GM19463 (cell line): Measurements from ENCODE around the gene RPS27L.

Source experiments
- ATAC-seq: cut with Tn5 transposase; IDR thresholded peaks from one replicate; pipeline ENCODE4 v1.9.1; 2021; ENCODE audit warnings: mild to moderate bottlenecking, moderate library complexity; ENCODE audit not compliant: unreplicated experiment

RPS27L gene

GRCh38 chr15:63188247-63188925, 31.1 kb upstream of the RPS27L start:
- ATAC-seq = no peak

GRCh38 chr15:63187589-63188226, 30.4 kb upstream of the RPS27L start:
- ATAC-seq = no peak

GRCh38 chr15:63186065-63186464, 28.8 kb upstream of the RPS27L start:
- ATAC-seq = no peak

- no peak for ATAC-seq
Observed at GRCh38 chr15:63185206-63185605, 27.9 kb upstream of the RPS27L start.

- ATAC-seq = no peak
Observed at GRCh38 chr15:63181648-63182047, 24.4 kb upstream of the RPS27L start.

- no peak for ATAC-seq
Observed at GRCh38 chr15:63180746-63181145, 23.5 kb upstream of the RPS27L start.

GRCh38 chr15:63178034-63178433, 20.8 kb upstream of the RPS27L start:
- no peak for ATAC-seq

- ATAC-seq = no peak
Observed at GRCh38 chr15:63176302-63176701, 19.0 kb upstream of the RPS27L start.

GRCh38 chr15:63172851-63173451, 15.7 kb upstream of the RPS27L start:
- ATAC-seq = no peak

GRCh38 chr15:63172376-63172775, 15.1 kb upstream of the RPS27L start:
- ATAC-seq = no peak

- no peak for ATAC-seq
Observed at GRCh38 chr15:63169788-63170187, 12.5 kb upstream of the RPS27L start.

GRCh38 chr15:63166219-63166618, 8.9 kb upstream of the RPS27L start:
- ATAC-seq = no peak

- ATAC-seq = no peak
Observed at GRCh38 chr15:63165166-63165859, 8.0 kb upstream of the RPS27L start.

GRCh38 chr15:63163217-63163616, 5.9 kb upstream of the RPS27L start:
- no peak for ATAC-seq

- no peak for ATAC-seq
Observed at GRCh38 chr15:63160638-63161037, 3.4 kb upstream of the RPS27L start.

- peak; percentile 12 for ATAC-seq
Observed at GRCh38 chr15:63157891-63158431, 684 bp upstream of the RPS27L start.

GRCh38 chr15:63156755-63157117, 541 bp downstream of the RPS27L start:
- ATAC-seq = no peak

- no peak for ATAC-seq
Observed at GRCh38 chr15:63156086-63156710, 1.1 kb downstream of the RPS27L start.

- no peak for ATAC-seq
Observed at GRCh38 chr15:63155486-63155885, 1.8 kb downstream of the RPS27L start.

- no peak for ATAC-seq
Observed at GRCh38 chr15:63151665-63152064, 5.6 kb downstream of the RPS27L start.

GRCh38 chr15:63146684-63147083, 10.6 kb downstream of the RPS27L start:
- ATAC-seq = no peak
